Psoas muscle (tissue), 8 donors: ENCODE results near the gene DUSP8. TPM values are rescaled to one million over a fixed set of nuclear protein-coding genes. Genes with fewer than 3 reads are reported as not detected.

ENCODE experiments used
- ATAC-seq, 4 donors: fragments of 200-7000 bp; cut with Tn5 transposase; one replicate each; pipeline ENCODE4 v1.9.1; 2020; ENCODE audit warnings: moderate library complexity in 3 of 4, mild to moderate bottlenecking in 2 of 4
- DNase-seq, 2 donors: peaks; one replicate each; pipeline ENCODE4 v3.0.0-alpha.2; 2020
- H3K27ac ChIP-seq: fragments of 200-600 bp; one replicate; pipeline ENCODE4 v1.8.0; 2022
- H3K27me3 ChIP-seq, 3 donors: fragments of 200-600 bp in 1 of 3; one replicate each; pipeline versions ENCODE4 v1.6.1 to v1.8.0; 2013 to 2022; ENCODE audit warnings: low read length in 2 of 3, mild to moderate bottlenecking in 2 of 3, moderate library complexity in 1 of 3; ENCODE audit not compliant: insufficient read depth in 3 of 3
- H3K36me3 ChIP-seq, 2 donors: fragments of 200-600 bp in 1 of 2; one replicate each; pipeline versions ENCODE4 v1.6.1 to v1.8.0; 2013 to 2022; ENCODE audit warnings: low read depth in 1 of 2, mild to moderate bottlenecking in 1 of 2, moderate library complexity in 1 of 2; ENCODE audit not compliant: insufficient read depth in 1 of 2
- H3K4me1 ChIP-seq: fragments of 200-600 bp; one replicate; pipeline ENCODE4 v1.8.0; 2022
- H3K4me3 ChIP-seq: fragments of 200-600 bp; one replicate; pipeline ENCODE4 v1.8.0; 2022; ENCODE audit warnings: mild to moderate bottlenecking
- H3K9me3 ChIP-seq: fragments of 200-600 bp; one replicate; pipeline ENCODE4 v1.8.0; 2022
- CTCF ChIP-seq: fragments of 200-600 bp; IDR thresholded peaks from one replicate; pipeline ENCODE4 v1.8.0; 2022; ENCODE audit warnings: antibody characterized with exemption
- WGBS, 3 donors: extraction: QIAGEN DNeasy Blood & Tissue Kit; methylation state at CpG; one replicate each; pipeline versions ENCODE4 v1.1.6 to v1.1.7; 2013; 5-methylcytosine and 5-hydroxymethylcytosine counted together
- intact Hi-C, 2 donors: fragments of 100-400 bp; cut with DNase I; formaldehyde crosslinking; loops; one replicate each; pipeline versions ENCODE4 v1.11.0 to v1.14.2; 2022
- polyA plus RNA-seq, 3 donors: library from polyadenylated mRNA; stranded (reverse); fragments of 200-250 nt; gene quantifications; one replicate each; pipeline ENCODE4 v1.2.3, GENCODE V29; 2013
- total RNA-seq, 4 donors: library from RNA; stranded (reverse); fragmentation: NEBNext Ultra II Directional in 2 of 4; extraction: Animal tissue kit (Norgen Biotek cat#: 25700) in 2 of 4; gene quantifications; one replicate each; pipeline versions ENCODE4 v1.2.1 to v1.2.4, GENCODE V29; 2021 to 2023
- donor health status: healthy with polysubstance abuse.
- donor health status: DM: no; HTN: no; CAD: no; lungs with moderate emphysema.
- donor health status: Bipolar disorder and iron deficiency.
- donor health status: healthy.
- donor health status: DM: yes; HTN: yes; CAD: no.
- donor health status: DM: no; HTN: no; CAD: no.
- donor health status: DM: no; HTN: no; CAD: no.
- donor health status: DM: yes; HTN: yes; CAD: no.

Gene DUSP8
- total and polyA plus RNA-seq, 7 donors = 1.0 to 15.2 (median 9.9) TPM

DNA sequence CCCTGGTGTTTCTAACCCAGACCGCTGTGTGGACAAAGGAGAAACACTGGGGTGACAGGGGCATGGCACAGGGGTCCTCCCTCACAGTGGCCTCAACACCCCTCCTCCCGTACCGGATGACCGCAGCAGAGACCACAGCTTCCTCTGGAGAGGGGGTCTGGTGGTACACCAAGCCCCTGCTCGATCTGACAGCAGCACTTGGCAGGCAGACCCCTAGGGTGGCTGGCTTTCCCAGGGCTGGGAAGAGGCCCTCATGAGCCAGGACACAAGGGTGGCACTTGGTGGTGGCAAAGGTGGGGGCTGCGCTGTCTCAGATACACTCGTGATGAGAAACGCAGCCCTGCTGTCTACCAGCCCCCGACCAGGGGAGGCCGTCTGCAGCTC is 38.7 kb downstream of the DUSP8 start:
- Histone ChIP-seq H3K4me1 (peaks cover 80% of the 10 kb centered on the region), H3K4me3 (peak overlapping the region; percentile 14), H3K27ac (peak overlapping the region; percentile 89), H3K9me3 (no peaks in the 10 kb centered on the region), H3K27me3 (no peaks in the 10 kb centered on the region), H3K36me3 (peaks cover 0 to 8% of the 10 kb centered on the region in 2 donors)
- TF ChIP-seq CTCF = no peak
- intact Hi-C loops = loop anchor here in 1 of 2 donors (2.0 to 5.0 kb wide), 2 partner anchors 39 to 235 kb away; partner anchors contain the start of gene DUSP8
- ATAC-seq = no peak
- DNase-seq = no peak
- 87 to 89% (median 87%) methylated on average over 10 of the region's 10 CpGs for WGBS, 3 donors

DNA sequence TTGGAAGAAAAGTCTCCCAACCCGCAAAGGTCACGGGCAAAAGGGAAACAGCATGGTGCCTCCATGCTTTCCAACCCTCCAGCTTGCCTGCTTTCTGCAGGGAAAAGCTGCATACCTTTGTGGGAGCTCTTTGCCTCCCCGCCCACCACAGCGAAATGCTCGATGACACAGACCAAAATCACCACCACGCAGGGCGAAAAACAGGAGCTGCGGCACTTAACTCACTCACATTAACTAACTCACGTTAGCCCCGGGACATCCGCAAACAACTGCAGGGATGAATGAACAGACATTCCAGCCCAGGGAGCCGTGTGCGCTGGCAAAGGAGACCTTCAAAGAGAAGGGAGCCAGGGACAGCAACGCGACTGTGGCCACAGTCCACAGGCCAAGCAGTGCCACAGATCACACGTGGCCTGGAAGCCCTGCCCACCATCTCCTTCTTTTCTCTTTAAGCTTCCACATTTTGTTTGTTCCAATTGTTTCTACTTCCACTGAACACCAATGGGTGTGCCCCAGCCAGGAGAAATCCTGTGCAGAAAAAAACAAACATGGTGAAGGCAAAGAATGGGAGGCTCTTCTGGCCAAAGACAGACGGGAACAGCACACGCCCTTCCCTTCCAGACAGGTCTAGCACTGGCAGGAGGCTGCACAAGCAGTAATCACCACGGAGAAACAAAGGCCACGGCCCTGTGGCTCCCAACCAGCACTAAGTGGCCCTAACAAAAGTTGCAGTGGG is 39.3 kb downstream of the DUSP8 start:
- Histone ChIP-seq H3K4me1 (peaks cover 84% of the 10 kb centered on the region), H3K4me3 (peak overlapping the region; percentile 14), H3K27ac (peak overlapping the region; percentile 89), H3K36me3 (peaks cover 0 to 8% of the 10 kb centered on the region in 2 donors), H3K27me3 (no peaks in the 10 kb centered on the region), H3K9me3 (no peaks in the 10 kb centered on the region)
- ATAC-seq (no peak), DNase-seq (no peak)
- intact Hi-C loops = loop anchor here in 1 of 2 donors (2.0 to 5.0 kb wide), 2 partner anchors 40 to 234 kb away; partner anchors contain the start of gene DUSP8
- no peak for TF ChIP-seq CTCF
- 26 to 39% (median 28%) methylated on average over 20 of the region's 20 CpGs for WGBS, 3 donors

- H3K27me3 ChIP-seq = no peaks in the 10 kb centered on the region
- peaks cover 0 to 8% of the 10 kb centered on the region in 2 donors for H3K36me3 ChIP-seq
- no peaks in the 10 kb centered on the region for H3K9me3 ChIP-seq
- peak overlapping the region; percentile 89 for H3K27ac ChIP-seq
- no peak for TF ChIP-seq CTCF
- ATAC-seq = peak; percentile 88 to 90 (median 90)
- H3K4me3 ChIP-seq = peak overlapping the region; percentile 15
- DNase-seq = peak; percentile 78 to 91
- H3K4me1 ChIP-seq = peaks cover 89% of the 10 kb centered on the region
- intact Hi-C loops = loop anchor here in 1 of 2 donors (2.0 to 5.0 kb wide), 2 partner anchors 40 to 233 kb away; partner anchors contain the start of gene DUSP8
- 24 to 31% (median 26%) methylated on average over 16 to 17 of the region's 17 CpGs for WGBS, 3 donors
Measured at GRCh38 chr11:1532014-1532586, 40.0 kb downstream of the DUSP8 start.

GRCh38 chr11:1531449-1532013 is 40.5 kb downstream of the DUSP8 start:
- no peak for TF ChIP-seq CTCF
- H3K27ac ChIP-seq = peak overlapping the region; percentile 89
- 28 to 40% (median 32%) methylated on average over 12 of the region's 12 CpGs for WGBS, 3 donors
- no peaks in the 10 kb centered on the region for H3K27me3 ChIP-seq
- H3K9me3 ChIP-seq = no peaks in the 10 kb centered on the region
- ATAC-seq (peak; percentile 39 to 69 (median 54)), DNase-seq (no peak)
- H3K4me3 ChIP-seq = peak overlapping the region; percentile 15
- peaks cover 90% of the 10 kb centered on the region for H3K4me1 ChIP-seq
- H3K36me3 ChIP-seq = peaks cover 0 to 8% of the 10 kb centered on the region in 2 donors
- intact Hi-C loops = loop anchor here in 1 of 2 donors (2.0 to 5.0 kb wide), 2 partner anchors 41 to 233 kb away; partner anchors contain the start of gene DUSP8
